Measurements from ENCODE around the gene GPR142. TPM values are rescaled to one million over a fixed set of nuclear protein-coding genes. Genes with fewer than 3 reads are reported as not detected.
A peak's percentile ranks its signal among the peaks of the same experiment; 100 is the strongest.

The GPR142 gene
- total and polyA plus RNA-seq, 4 experiments from 2014 or later, result not detected

GRCh38 chr17:74360899-74361229 is 6.4 kb upstream of the GPR142 start:
- H3K4me1 Mint-ChIP-seq, result peaks cover 2 to 13% (median 5%) of the 10 kb centered on the region in 4 donors
- H3K36me3 ChIP-seq (ENCODE audit: insufficient read depth, low read length), result no peaks in the 10 kb centered on the region
- CTCF ChIA-PET (ENCODE audit: partially characterized antibody), result interaction anchor here (0.8 to 9.8 kb wide), 8 partner anchors 10 to 158 kb away, joined by 3 to 62 read pairs (median 4); partner anchors contain the start of gene RPL38
- H3K4me3 Mint-ChIP-seq, result no peak overlapping the region
- peaks cover 10 to 13% of the 10 kb centered on the region in 2 donors for H3K27me3 Mint-ChIP-seq
- H3K9me3 ChIP-seq (ENCODE audit: control insufficient read depth in 1 of 2, low read length in 2 of 2), result no peaks in the 10 kb centered on the region
- H3K27ac Mint-ChIP-seq, result no peak overlapping the region
- H3K27ac ChIP-seq (ENCODE audit: low read depth, low read length), result no peak overlapping the region
- H3K4me3 ChIP-seq (ENCODE audit: low read length in 2 of 2), result no peak overlapping the region
- peaks cover 9% of the 10 kb centered on the region for H3K4me1 ChIP-seq (ENCODE audit: insufficient read depth, low read length)
- peaks cover 22% of the 10 kb centered on the region for H3K27me3 ChIP-seq (ENCODE audit: insufficient read depth, low read length)
- no peak for DNase-seq
- POLR2A ChIA-PET (ENCODE audit: partially characterized antibody), result interaction anchor here (0.7 to 2.1 kb wide), 5 partner anchors 55 to 148 kb away, joined by 3 to 6 read pairs (median 4); partner anchors contain the start of gene TTYH2
- no peaks in the 10 kb centered on the region for H3K9me3 Mint-ChIP-seq
- no peaks in the 10 kb centered on the region for H3K36me3 Mint-ChIP-seq
- intact Hi-C loops (cut with micrococcal nuclease), result no loop called here

GRCh38 chr17:74361230-74362068 is 5.9 kb upstream of the GPR142 start, which contains the start of gene BTBD17:
Gene BTBD17 (minus strand): TSS chr17:74361868. CDS start chr17:74361819, 49 bp downstream.
- intact Hi-C loops (cut with micrococcal nuclease), result no loop called here
- peak in 3 of 5 donors; percentile 20 to 33 (median 21) for DNase-seq
- Histone ChIP-seq H3K4me1 (ENCODE audit: insufficient read depth, low read length) (peaks cover 9% of the 10 kb centered on the region), H3K27me3 (ENCODE audit: insufficient read depth, low read length) (peaks cover 16% of the 10 kb centered on the region), H3K36me3 (ENCODE audit: insufficient read depth, low read length) (no peaks in the 10 kb centered on the region), H3K9me3 (ENCODE audit: control insufficient read depth in 1 of 2, low read length in 2 of 2) (no peaks in the 10 kb centered on the region), H3K4me3 (ENCODE audit: low read length in 2 of 2) (no peak within 1 kb of the TSS), H3K27ac (ENCODE audit: low read depth, low read length) (no peak within 1 kb of the TSS)
- Mint-ChIP-seq H3K4me1 (peaks cover 2 to 13% (median 5%) of the 10 kb centered on the region in 4 donors), H3K27ac (no peak within 1 kb of the TSS), H3K27me3 (peaks cover 10 to 13% of the 10 kb centered on the region in 2 donors), H3K9me3 (no peaks in the 10 kb centered on the region), H3K4me3 (no peak within 1 kb of the TSS), H3K36me3 (no peaks in the 10 kb centered on the region)
- ChIA-PET POLR2A (ENCODE audit: partially characterized antibody) (interaction anchor here (0.7 to 2.1 kb wide), 6 partner anchors 56 to 150 kb away, joined by 3 to 6 read pairs (median 4); partner anchors contain the start of gene TTYH2), CTCF (ENCODE audit: partially characterized antibody) (interaction anchor here (0.8 to 9.8 kb wide), 12 partner anchors 9 to 159 kb away, joined by 3 to 62 read pairs (median 5); partner anchors contain the start of gene RPL38)

GRCh38 chr17:74362069-74362405 is 5.3 kb upstream of the GPR142 start:
- DNase-seq, result no peak
- no peak overlapping the region for H3K4me3 ChIP-seq (ENCODE audit: low read length in 2 of 2)
- no peaks in the 10 kb centered on the region for H3K36me3 ChIP-seq (ENCODE audit: insufficient read depth, low read length)
- peaks cover 9% of the 10 kb centered on the region for H3K4me1 ChIP-seq (ENCODE audit: insufficient read depth, low read length)
- intact Hi-C loops (cut with micrococcal nuclease), result no loop called here
- H3K36me3 Mint-ChIP-seq, result no peaks in the 10 kb centered on the region
- ChIA-PET POLR2A (ENCODE audit: partially characterized antibody) (interaction anchor here (1.0 to 2.1 kb wide), 4 partner anchors 58 to 151 kb away, joined by 3 to 6 read pairs (median 4); partner anchors contain the start of gene TTYH2), CTCF (ENCODE audit: partially characterized antibody) (interaction anchor here (1.0 to 9.8 kb wide), 10 partner anchors 10 to 159 kb away, joined by 3 to 62 read pairs (median 7); partner anchors contain the start of genes RPL38 and TTYH2)
- no peak overlapping the region for H3K27ac Mint-ChIP-seq
- no peak overlapping the region for H3K4me3 Mint-ChIP-seq
- peaks cover 2 to 13% (median 5%) of the 10 kb centered on the region in 4 donors for H3K4me1 Mint-ChIP-seq
- H3K27me3 Mint-ChIP-seq, result peaks cover 10 to 13% of the 10 kb centered on the region in 2 donors
- no peaks in the 10 kb centered on the region for H3K9me3 Mint-ChIP-seq
- H3K9me3 ChIP-seq (ENCODE audit: control insufficient read depth in 1 of 2, low read length in 2 of 2), result no peaks in the 10 kb centered on the region
- H3K27ac ChIP-seq (ENCODE audit: low read depth, low read length), result no peak overlapping the region
- peaks cover 15% of the 10 kb centered on the region for H3K27me3 ChIP-seq (ENCODE audit: insufficient read depth, low read length)

GRCh38 chr17:74362810-74363498 is 4.4 kb upstream of the GPR142 start:
- H3K9me3 ChIP-seq (ENCODE audit: control insufficient read depth in 1 of 2, low read length in 2 of 2), result no peaks in the 10 kb centered on the region
- Mint-ChIP-seq H3K9me3 (no peaks in the 10 kb centered on the region), H3K4me3 (no peak overlapping the region), H3K27ac (peak overlapping the region in 1 of 7 donors; percentile 57), H3K27me3 (peaks cover 8 to 10% of the 10 kb centered on the region in 2 donors), H3K4me1 (peaks cover 0 to 8% (median 4%) of the 10 kb centered on the region in 4 donors), H3K36me3 (no peaks in the 10 kb centered on the region)
- no peak for DNase-seq
- peaks cover 11% of the 10 kb centered on the region for H3K27me3 ChIP-seq (ENCODE audit: insufficient read depth, low read length)
- intact Hi-C loops (cut with micrococcal nuclease), result no loop called here
- no peak overlapping the region for H3K27ac ChIP-seq (ENCODE audit: low read depth, low read length)
- ChIA-PET CTCF (ENCODE audit: partially characterized antibody) (interaction anchor here (1.0 to 9.8 kb wide), 10 partner anchors 10 to 154 kb away, joined by 3 to 62 read pairs (median 5); partner anchors contain the start of gene TTYH2), POLR2A (ENCODE audit: partially characterized antibody) (no interaction called here)
- H3K36me3 ChIP-seq (ENCODE audit: insufficient read depth, low read length), result no peaks in the 10 kb centered on the region
- H3K4me3 ChIP-seq (ENCODE audit: low read length in 2 of 2), result no peak overlapping the region
- H3K4me1 ChIP-seq (ENCODE audit: insufficient read depth, low read length), result no peaks in the 10 kb centered on the region

GRCh38 chr17:74368341-74369081 is 1.2 kb downstream of the GPR142 start:
- ChIA-PET POLR2A (ENCODE audit: partially characterized antibody) (interaction anchor here (1.0 to 1.5 kb wide), 2 partner anchors 85 to 86 kb away, joined by 3 to 4 read pairs; no protein-coding TSS in a partner anchor), CTCF (ENCODE audit: partially characterized antibody) (interaction anchor here (0.5 to 9.8 kb wide), 48 partner anchors 9 to 228 kb away, joined by 3 to 82 read pairs (median 4); partner anchors contain the start of genes CD300LD and TTYH2)
- Mint-ChIP-seq H3K27ac (peak overlapping the region in 1 of 7 donors; percentile 53), H3K36me3 (no peaks in the 10 kb centered on the region), H3K4me3 (peak overlapping the region; percentile 21 to 82 (median 66)), H3K4me1 (peaks cover 7 to 17% (median 12%) of the 10 kb centered on the region in 4 donors), H3K27me3 (peaks cover 3 to 4% of the 10 kb centered on the region in 2 donors), H3K9me3 (no peaks in the 10 kb centered on the region)
- peaks cover 16% of the 10 kb centered on the region for H3K4me1 ChIP-seq (ENCODE audit: insufficient read depth, low read length)
- no peak overlapping the region for H3K27ac ChIP-seq (ENCODE audit: low read depth, low read length)
- intact Hi-C loops (cut with micrococcal nuclease), result loop anchor here (1.0 to 2.0 kb wide), 3 partner anchors 89 to 158 kb away; no protein-coding TSS in a partner anchor
- no peaks in the 10 kb centered on the region for H3K9me3 ChIP-seq (ENCODE audit: control insufficient read depth in 1 of 2, low read length in 2 of 2)
- no peaks in the 10 kb centered on the region for H3K36me3 ChIP-seq (ENCODE audit: insufficient read depth, low read length)
- H3K4me3 ChIP-seq (ENCODE audit: low read length in 2 of 2), result no peak overlapping the region
- no peaks in the 10 kb centered on the region for H3K27me3 ChIP-seq (ENCODE audit: insufficient read depth, low read length)
- peak; percentile 53 to 72 (median 60) for DNase-seq

GRCh38 chr17:74369221-74369620 is 1.9 kb downstream of the GPR142 start:
- peak; percentile 21 to 76 (median 38) for DNase-seq
- Mint-ChIP-seq H3K4me3 (peak overlapping the region; percentile 20 to 82 (median 66)), H3K27ac (peak overlapping the region in 4 of 7 donors; percentile 32 to 75 (median 58)), H3K27me3 (peaks cover 3 to 4% of the 10 kb centered on the region in 2 donors), H3K9me3 (no peaks in the 10 kb centered on the region), H3K4me1 (peaks cover 7 to 17% (median 12%) of the 10 kb centered on the region in 4 donors), H3K36me3 (no peaks in the 10 kb centered on the region)
- Histone ChIP-seq H3K4me3 (ENCODE audit: low read length in 2 of 2) (no peak overlapping the region), H3K27me3 (ENCODE audit: insufficient read depth, low read length) (no peaks in the 10 kb centered on the region), H3K27ac (ENCODE audit: low read depth, low read length) (no peak overlapping the region), H3K9me3 (ENCODE audit: control insufficient read depth in 1 of 2, low read length in 2 of 2) (no peaks in the 10 kb centered on the region), H3K36me3 (ENCODE audit: insufficient read depth, low read length) (no peaks in the 10 kb centered on the region), H3K4me1 (ENCODE audit: insufficient read depth, low read length) (peaks cover 16% of the 10 kb centered on the region)
- POLR2A ChIA-PET (ENCODE audit: partially characterized antibody), result interaction anchor here (1.5 kb wide), 1 partner anchor 86 kb away, joined by 3 read pairs; no protein-coding TSS in a partner anchor
- intact Hi-C loops (cut with micrococcal nuclease), result loop anchor here (2.0 kb wide), 1 partner anchor 158 kb away; no protein-coding TSS in a partner anchor
- CTCF ChIA-PET (ENCODE audit: partially characterized antibody), result interaction anchor here (0.7 to 9.8 kb wide), 26 partner anchors 10 to 235 kb away, joined by 3 to 82 read pairs (median 7); no protein-coding TSS in a partner anchor

Data from CD4-positive, alpha-beta memory T cell (primary cell).